K562 (cell line): ENCODE measurements around the gene NCKIPSD. TPM values are rescaled to one million over a fixed set of nuclear protein-coding genes. Genes with fewer than 3 reads are reported as not detected.
A peak's percentile ranks its signal among the peaks of the same experiment; 100 is the strongest.

Experiments used
- AFF1 ChIP-seq, 2 experiments: fragments of 450-650 bp; IDR thresholded peaks; 2 replicates each; pipeline ENCODE4 v1.6.1; 2018; ENCODE audit warnings: mild to moderate bottlenecking in 2 of 2, low read depth in 1 of 2; ENCODE audit not compliant: partially characterized antibody in 2 of 2
- ARID3B ChIP-seq: fragments of 250-450 bp; sonication (Bioruptor Pico); IDR thresholded peaks from 2 replicates; pipeline ENCODE4 v1.4.0; 2020; ENCODE audit warnings: borderline replicate concordance
- ARID4B ChIP-seq: sonication (generic); formaldehyde crosslinking; IDR thresholded peaks from 2 replicates; pipeline ENCODE4 v1.8.0; 2022; ENCODE audit warnings: mild to moderate bottlenecking, missing genetic modification reagents
- FOXJ2 ChIP-seq: fragments of 200-800 bp; sonication (Bioruptor generic); IDR thresholded peaks from 2 replicates; pipeline ENCODE4 v1.6.1; 2016; ENCODE audit warnings: missing genetic modification characterization, missing compliant biosample characterization
- FUS ChIP-seq: fragments of 200-400 bp; formaldehyde crosslinking; optimal IDR thresholded peaks from 2 replicates; pipeline ENCODE3; 2017; ENCODE audit warnings: low read depth, low read length
- HNRNPLL ChIP-seq: fragments of 200-400 bp; formaldehyde crosslinking; IDR thresholded peaks from 2 replicates; pipeline ENCODE4 v1.6.1; 2017; ENCODE audit warnings: low read length, low read depth, mild to moderate bottlenecking; ENCODE audit not compliant: poor library complexity, severe bottlenecking
- JUNB ChIP-seq: fragments of 450-650 bp; formaldehyde crosslinking; conservative IDR thresholded peaks from 2 replicates; pipeline ENCODE4 v1.4.0; 2020; ENCODE audit warnings: mild to moderate bottlenecking
- L3MBTL2 ChIP-seq: fragments of 450-650 bp; IDR thresholded peaks from 2 replicates; pipeline ENCODE4 v1.6.1; 2016; ENCODE audit warnings: mild to moderate bottlenecking, moderate library complexity
- MTA3 ChIP-seq: fragments of 450-650 bp; formaldehyde crosslinking; IDR thresholded peaks from 2 replicates; pipeline ENCODE4 v1.6.1; 2017; ENCODE audit warnings: mild to moderate bottlenecking, borderline replicate concordance
- PBX2 ChIP-seq, 2 experiments: IDR thresholded peaks in 1 of 2; conservative IDR thresholded peaks in 1 of 2; 2 replicates each; pipeline ENCODE4 v1.6.1; 2016; ENCODE audit warnings: low read depth in 2 of 2, mild to moderate bottlenecking in 1 of 2, missing compliant biosample characterization in 1 of 2, missing genetic modification characterization in 1 of 2, moderate library complexity in 1 of 2
- SREBF2 ChIP-seq: sonication (generic); formaldehyde crosslinking; IDR thresholded peaks from 2 replicates; pipeline ENCODE4 v1.4.0; 2020; ENCODE audit warnings: mild to moderate bottlenecking, missing genetic modification reagents
- ZBTB7A ChIP-seq: IDR thresholded peaks from 2 replicates; pipeline ENCODE4 v1.6.1; 2011; ENCODE audit warnings: low read depth, mild to moderate bottlenecking, low read length, moderate library complexity, borderline replicate concordance; ENCODE audit not compliant: control insufficient read depth
- ZKSCAN3 ChIP-seq: fragments of 250-450 bp; sonication (Bioruptor Pico); IDR thresholded peaks from 2 replicates; pipeline ENCODE4 v1.4.0; 2020
- polyA plus RNA-seq, 8 experiments: library from polyadenylated mRNA; depleted of rRNA in 4 of 8; stranded (reverse) in 5 of 8; unstranded in 3 of 8; fragments of >200 nt; fragmentation: Nextera tagmentation in 2 of 8; fragmentation: Illumina TruSeq in 1 of 8; extraction: Ambion mirVana in 2 of 8; extraction: Trizol in 1 of 8; gene quantifications; 2 replicates each; pipeline versions ENCODE4 v1.2.1 to v1.2.3, GENCODE V29; 2011 to 2014; ENCODE audit warnings: inconsistent platforms in 1 of 8, missing spikeins in 1 of 8
- total RNA-seq, 7 experiments: library from RNA; depleted of rRNA in 6 of 7; stranded (reverse); fragments of >200 nt in 6 of 7; fragmentation: Illumina TruSeq in 2 of 7; extraction: Trizol in 2 of 7; gene quantifications; 2 replicates each; pipeline versions ENCODE4 v1.2.1 to v1.2.3, GENCODE V29; 2011 to 2021; ENCODE audit warnings: low replicate concordance in 1 of 7

Gene NCKIPSD
- total and polyA plus RNA-seq, 9 of the 15 experiments (the other 6 are each of a cell fraction or from before 2014, with no cell fraction given): 0.49 to 24.4 (median 12.3) TPM

GRCh38 chr3:48661501-48662144, 24.1 kb downstream of the NCKIPSD start (continued):
- peak; percentile 100 for TF ChIP-seq ARID4B
- TF ChIP-seq FOXJ2 (tag): peak; percentile 41; the same call in 1 of the 2 replicates
- peak; percentile 98; the same call in 1 of the 2 replicates for TF ChIP-seq SREBF2 (CRISPR knock-in tag)
- no peak for TF ChIP-seq ARID3B (CRISPR knock-in tag)
- TF ChIP-seq ZKSCAN3 (CRISPR knock-in tag): no peak
- no peak for TF ChIP-seq L3MBTL2
- TF ChIP-seq JUNB (CRISPR knock-in tag): no peak
- TF ChIP-seq ZBTB7A: peak; percentile 43; the same call in 1 of the 2 replicates
- TF ChIP-seq HNRNPLL: peak; percentile 32
- peak; percentile 86 for TF ChIP-seq PBX2 (CRISPR knock-in tag; IDR thresholded peaks at IDR 0.05; ENCODE audit: low read depth)
- no peak for TF ChIP-seq PBX2 (tag; conservative IDR thresholded peaks at IDR 0.05; ENCODE audit: low read depth)
- TF ChIP-seq FUS: no peak
- no peak for TF ChIP-seq MTA3
- peak in 1 of 2 experiments; percentile 100 for TF ChIP-seq AFF1 (IDR thresholded peaks at IDR 0.05; ENCODE audit: low read depth in 1 of 2, partially characterized antibody in 2 of 2)
